CD14-positive monocyte (primary cell): ENCODE results near the gene TEX11. TPM values are rescaled to one million over a fixed set of nuclear protein-coding genes. Genes with fewer than 3 reads are reported as not detected.

Experiments used
- DNase-seq, 3 donors: peaks; one replicate each; pipeline ENCODE4 v3.0.0-alpha.2; 2011 to 2022
- H2AFZ ChIP-seq: 2 replicates; pipeline ENCODE4 v1.6.0; 2012; ENCODE audit warnings: mild to moderate bottlenecking, low read depth, low read length, inconsistent platforms; ENCODE audit not compliant: insufficient read depth, poor library complexity, severe bottlenecking
- H3K27ac ChIP-seq, 2 donors: 1 replicate in 1 of 2; 2 replicates in 1 of 2; pipeline ENCODE4 v1.5.1; 2012 to 2013; ENCODE audit warnings: low read length in 2 of 2, control low read depth in 1 of 2, inconsistent platforms in 1 of 2, low read depth in 1 of 2, mild to moderate bottlenecking in 1 of 2
- H3K27me3 ChIP-seq, 2 donors: one replicate each; pipeline versions ENCODE4 v1.6.0 to v1.6.1; 2011 to 2013; ENCODE audit warnings: low read length in 2 of 2; ENCODE audit not compliant: control insufficient read depth in 2 of 2, insufficient read depth in 2 of 2
- H3K36me3 ChIP-seq, 2 donors: replicated peaks in 1 of 2; 1 replicate in 1 of 2; 2 replicates in 1 of 2; pipeline versions ENCODE4 v1.5.1 to v1.6.1; 2012 to 2013; ENCODE audit warnings: low read length in 2 of 2, control low read depth in 1 of 2, inconsistent platforms in 1 of 2, mild to moderate bottlenecking in 1 of 2; ENCODE audit not compliant: insufficient read depth in 2 of 2, control insufficient read depth in 1 of 2
- H3K4me1 ChIP-seq, 2 donors: 1 replicate in 1 of 2; 2 replicates in 1 of 2; pipeline versions ENCODE4 v1.5.1 to v1.6.1; 2012 to 2013; ENCODE audit warnings: low read length in 2 of 2, control low read depth in 1 of 2, inconsistent platforms in 1 of 2, mild to moderate bottlenecking in 1 of 2, moderate library complexity in 1 of 2; ENCODE audit not compliant: insufficient read depth in 2 of 2, control insufficient read depth in 1 of 2
- H3K4me2 ChIP-seq: replicated peaks from 2 replicates; pipeline ENCODE3; 2012; ENCODE audit warnings: low read length, moderate library complexity, mild to moderate bottlenecking; ENCODE audit not compliant: poor library complexity, severe bottlenecking; ENCODE audit errors: extremely low read depth
- H3K4me3 ChIP-seq, 3 experiments: fragments of 200-600 bp in 1 of 3; sonication (generic) in 1 of 3; replicated peaks in 1 of 3; 1 replicate in 2 of 3; 2 replicates in 1 of 3; pipeline ENCODE4 v1.5.1; 2011 to 2013; ENCODE audit warnings: low read length in 3 of 3, mild to moderate bottlenecking in 3 of 3, control low read depth in 2 of 3, low read depth in 2 of 3, inconsistent platforms in 1 of 3, moderate library complexity in 1 of 3
- H3K79me2 ChIP-seq: 2 replicates; pipeline ENCODE4 v1.6.0; 2012; ENCODE audit warnings: mild to moderate bottlenecking, control low read depth, inconsistent platforms, low read length, moderate library complexity; ENCODE audit not compliant: insufficient read depth
- H3K9ac ChIP-seq: 2 replicates; pipeline ENCODE4 v1.6.0; 2017; ENCODE audit warnings: low read length, mild to moderate bottlenecking; ENCODE audit not compliant: insufficient read depth, poor library complexity, severe bottlenecking
- H3K9me3 ChIP-seq, 2 donors: replicated peaks in 1 of 2; 1 replicate in 1 of 2; 2 replicates in 1 of 2; pipeline versions ENCODE4 v1.5.1 to v1.6.1; 2012 to 2013; ENCODE audit warnings: low read length in 2 of 2, control low read depth in 1 of 2; ENCODE audit not compliant: control insufficient read depth in 1 of 2, insufficient read depth in 1 of 2
- H4K20me1 ChIP-seq: 2 replicates; pipeline ENCODE4 v1.6.0; 2012; ENCODE audit warnings: mild to moderate bottlenecking, low read length, control low read depth, moderate library complexity; ENCODE audit not compliant: insufficient read depth
- H3K27ac Mint-ChIP-seq, 7 donors: one replicate each; pipeline ENCODE4 v1.8.0; 2020; ENCODE audit warnings: mild to moderate bottlenecking in 7 of 7, mixed read lengths in 7 of 7, moderate library complexity in 6 of 7, inconsistent platforms in 2 of 7
- H3K27me3 Mint-ChIP-seq, 3 donors: one replicate each; pipeline ENCODE4 v1.8.0; 2021 to 2022; ENCODE audit warnings: low read depth in 3 of 3, mild to moderate bottlenecking in 3 of 3, mixed read lengths in 3 of 3, moderate library complexity in 3 of 3, inconsistent platforms in 1 of 3
- H3K36me3 Mint-ChIP-seq, 2 donors: one replicate each; pipeline ENCODE4 v1.8.0; 2020; ENCODE audit warnings: mixed read lengths in 2 of 2, inconsistent platforms in 1 of 2, mild to moderate bottlenecking in 1 of 2
- H3K4me1 Mint-ChIP-seq: one replicate; pipeline ENCODE4 v1.8.0; 2020; ENCODE audit warnings: mild to moderate bottlenecking, mixed read lengths
- H3K4me3 Mint-ChIP-seq, 2 donors: one replicate each; pipeline ENCODE4 v1.8.0; 2020; ENCODE audit warnings: mild to moderate bottlenecking in 2 of 2, mixed read lengths in 2 of 2, moderate library complexity in 1 of 2
- H3K9me3 Mint-ChIP-seq, 7 donors: one replicate each; pipeline ENCODE4 v1.8.0; 2020 to 2022; ENCODE audit warnings: mixed read lengths in 7 of 7, mild to moderate bottlenecking in 6 of 7, moderate library complexity in 6 of 7, inconsistent platforms in 2 of 7
- WGBS: methylation state at CpG from one replicate; pipeline ENCODE4 v1.1.5; 2013; ENCODE audit warnings: missing lambda C conversion rate; ENCODE audit not compliant: insufficient coverage; 5-methylcytosine and 5-hydroxymethylcytosine counted together
- intact Hi-C, 2 donors: fragments of 100-400 bp; cut with micrococcal nuclease; formaldehyde crosslinking; loops; one replicate each; pipeline versions ENCODE4 v1.15.0 to v1.15.1; 2023
- polyA plus RNA-seq, 3 donors: library from polyadenylated mRNA; depleted of rRNA in 1 of 3; unstranded in 2 of 3; stranded (reverse) in 1 of 3; fragments of 300-500 nt in 2 of 3; fragments of >200 nt in 1 of 3; fragmentation: Illumina TruSeq in 2 of 3; gene quantifications; 1 replicate in 2 of 3; 2 replicates in 1 of 3; pipeline ENCODE4 v1.2.3, GENCODE V29; 2012 to 2021
- TF ChIP-seq, protein P1 (sequence below): fragments of 200-600 bp; IDR thresholded peaks from one replicate; pipeline ENCODE4 v1.8.0; 2022; ENCODE audit warnings: antibody characterized with exemption, mild to moderate bottlenecking

TEX11 gene
- polyA plus RNA-seq, 3 donors: not detected

- H3K27ac Mint-ChIP-seq: no peak overlapping the region
- Histone ChIP-seq H3K4me1 (no peaks in the 10 kb centered on the region), H3K27me3 (no peaks in the 10 kb centered on the region), H3K4me2 (no peak overlapping the region), H3K4me3 (no peak overlapping the region), H3K9ac (no peak overlapping the region), H4K20me1 (no peaks in the 10 kb centered on the region), H2AFZ (no peak overlapping the region), H3K36me3 (no peaks in the 10 kb centered on the region), H3K27ac (no peak overlapping the region), H3K79me2 (no peaks in the 10 kb centered on the region), H3K9me3 (no peaks in the 10 kb centered on the region)
- H3K4me1 Mint-ChIP-seq: no peaks in the 10 kb centered on the region
- no peaks in the 10 kb centered on the region for H3K36me3 Mint-ChIP-seq
- peaks cover 2 to 19% (median 2%) of the 10 kb centered on the region in 3 donors for H3K27me3 Mint-ChIP-seq
- DNase-seq: no peak
- no peak overlapping the region for H3K4me3 Mint-ChIP-seq
- WGBS: 8% methylated on average over 2 of the region's 3 CpGs
- TF ChIP-seq, protein P1, sequence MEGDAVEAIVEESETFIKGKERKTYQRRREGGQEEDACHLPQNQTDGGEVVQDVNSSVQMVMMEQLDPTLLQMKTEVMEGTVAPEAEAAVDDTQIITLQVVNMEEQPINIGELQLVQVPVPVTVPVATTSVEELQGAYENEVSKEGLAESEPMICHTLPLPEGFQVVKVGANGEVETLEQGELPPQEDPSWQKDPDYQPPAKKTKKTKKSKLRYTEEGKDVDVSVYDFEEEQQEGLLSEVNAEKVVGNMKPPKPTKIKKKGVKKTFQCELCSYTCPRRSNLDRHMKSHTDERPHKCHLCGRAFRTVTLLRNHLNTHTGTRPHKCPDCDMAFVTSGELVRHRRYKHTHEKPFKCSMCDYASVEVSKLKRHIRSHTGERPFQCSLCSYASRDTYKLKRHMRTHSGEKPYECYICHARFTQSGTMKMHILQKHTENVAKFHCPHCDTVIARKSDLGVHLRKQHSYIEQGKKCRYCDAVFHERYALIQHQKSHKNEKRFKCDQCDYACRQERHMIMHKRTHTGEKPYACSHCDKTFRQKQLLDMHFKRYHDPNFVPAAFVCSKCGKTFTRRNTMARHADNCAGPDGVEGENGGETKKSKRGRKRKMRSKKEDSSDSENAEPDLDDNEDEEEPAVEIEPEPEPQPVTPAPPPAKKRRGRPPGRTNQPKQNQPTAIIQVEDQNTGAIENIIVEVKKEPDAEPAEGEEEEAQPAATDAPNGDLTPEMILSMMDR: no peak
- H3K9me3 Mint-ChIP-seq: peaks cover 0 to 2% (median 0%) of the 10 kb centered on the region in 7 donors
- intact Hi-C loops: no loop called here
Observed at GRCh38 chrX:70921709-70922352, 13.3 kb upstream of the TEX11 start.

- H3K27me3 ChIP-seq: no peaks in the 10 kb centered on the region
- H3K4me2 ChIP-seq: no peak overlapping the region
- H3K36me3 ChIP-seq: no peaks in the 10 kb centered on the region
- H3K27ac ChIP-seq: no peak overlapping the region
- no peaks in the 10 kb centered on the region for H3K9me3 ChIP-seq
- TF ChIP-seq, protein P1: no peak
- no peak overlapping the region for H3K4me3 ChIP-seq
- H2AFZ ChIP-seq: no peak overlapping the region
- Mint-ChIP-seq H3K4me3 (no peak overlapping the region), H3K27ac (no peak overlapping the region), H3K4me1 (no peaks in the 10 kb centered on the region), H3K36me3 (no peaks in the 10 kb centered on the region), H3K9me3 (peaks cover 0 to 2% (median 0%) of the 10 kb centered on the region in 7 donors), H3K27me3 (peaks cover 1 to 4% (median 2%) of the 10 kb centered on the region in 3 donors)
- no CpG with 5 or more reads among the region's 4 CpGs for WGBS
- DNase-seq: no peak
- intact Hi-C loops: no loop called here
- no peaks in the 10 kb centered on the region for H3K4me1 ChIP-seq
- no peak overlapping the region for H3K9ac ChIP-seq
- no peaks in the 10 kb centered on the region for H4K20me1 ChIP-seq
- H3K79me2 ChIP-seq: no peaks in the 10 kb centered on the region
Observed at GRCh38 chrX:70916754-70917153, 8.2 kb upstream of the TEX11 start.
